ENCODE measurements around the gene GALNTL6.

The GALNTL6 gene

GRCh38 chr4:172657081-172657480 is 843.9 kb downstream of the GALNTL6 start:
- DNase-seq (ENCODE audit: low read depth) = no peak
- H3K4me3 ChIP-seq (ENCODE audit: control insufficient read depth, low read depth, low read length) = no peak overlapping the region
- TF ChIP-seq, protein P1, sequence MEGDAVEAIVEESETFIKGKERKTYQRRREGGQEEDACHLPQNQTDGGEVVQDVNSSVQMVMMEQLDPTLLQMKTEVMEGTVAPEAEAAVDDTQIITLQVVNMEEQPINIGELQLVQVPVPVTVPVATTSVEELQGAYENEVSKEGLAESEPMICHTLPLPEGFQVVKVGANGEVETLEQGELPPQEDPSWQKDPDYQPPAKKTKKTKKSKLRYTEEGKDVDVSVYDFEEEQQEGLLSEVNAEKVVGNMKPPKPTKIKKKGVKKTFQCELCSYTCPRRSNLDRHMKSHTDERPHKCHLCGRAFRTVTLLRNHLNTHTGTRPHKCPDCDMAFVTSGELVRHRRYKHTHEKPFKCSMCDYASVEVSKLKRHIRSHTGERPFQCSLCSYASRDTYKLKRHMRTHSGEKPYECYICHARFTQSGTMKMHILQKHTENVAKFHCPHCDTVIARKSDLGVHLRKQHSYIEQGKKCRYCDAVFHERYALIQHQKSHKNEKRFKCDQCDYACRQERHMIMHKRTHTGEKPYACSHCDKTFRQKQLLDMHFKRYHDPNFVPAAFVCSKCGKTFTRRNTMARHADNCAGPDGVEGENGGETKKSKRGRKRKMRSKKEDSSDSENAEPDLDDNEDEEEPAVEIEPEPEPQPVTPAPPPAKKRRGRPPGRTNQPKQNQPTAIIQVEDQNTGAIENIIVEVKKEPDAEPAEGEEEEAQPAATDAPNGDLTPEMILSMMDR (IDR thresholded peaks at IDR 0.05; ENCODE audit: control insufficient read depth, insufficient read depth, low read depth, low read length, missing control alignments) = no peak

- TF ChIP-seq, protein P1 (IDR thresholded peaks at IDR 0.05; ENCODE audit: control insufficient read depth, insufficient read depth, low read depth, low read length, missing control alignments) = no peak
- H3K4me3 ChIP-seq (ENCODE audit: control insufficient read depth, low read depth, low read length) = no peak overlapping the region
- DNase-seq (ENCODE audit: low read depth) = no peak
Observed at GRCh38 chr4:172660251-172660650, 847.0 kb downstream of the GALNTL6 start.

- TF ChIP-seq, protein P1 (IDR thresholded peaks at IDR 0.05; ENCODE audit: control insufficient read depth, insufficient read depth, low read depth, low read length, missing control alignments) = no peak
- no peak for DNase-seq (ENCODE audit: low read depth)
- no peak overlapping the region for H3K4me3 ChIP-seq (ENCODE audit: control insufficient read depth, low read depth, low read length)
Observed at GRCh38 chr4:172662113-172662512, 848.9 kb downstream of the GALNTL6 start.

DNA sequence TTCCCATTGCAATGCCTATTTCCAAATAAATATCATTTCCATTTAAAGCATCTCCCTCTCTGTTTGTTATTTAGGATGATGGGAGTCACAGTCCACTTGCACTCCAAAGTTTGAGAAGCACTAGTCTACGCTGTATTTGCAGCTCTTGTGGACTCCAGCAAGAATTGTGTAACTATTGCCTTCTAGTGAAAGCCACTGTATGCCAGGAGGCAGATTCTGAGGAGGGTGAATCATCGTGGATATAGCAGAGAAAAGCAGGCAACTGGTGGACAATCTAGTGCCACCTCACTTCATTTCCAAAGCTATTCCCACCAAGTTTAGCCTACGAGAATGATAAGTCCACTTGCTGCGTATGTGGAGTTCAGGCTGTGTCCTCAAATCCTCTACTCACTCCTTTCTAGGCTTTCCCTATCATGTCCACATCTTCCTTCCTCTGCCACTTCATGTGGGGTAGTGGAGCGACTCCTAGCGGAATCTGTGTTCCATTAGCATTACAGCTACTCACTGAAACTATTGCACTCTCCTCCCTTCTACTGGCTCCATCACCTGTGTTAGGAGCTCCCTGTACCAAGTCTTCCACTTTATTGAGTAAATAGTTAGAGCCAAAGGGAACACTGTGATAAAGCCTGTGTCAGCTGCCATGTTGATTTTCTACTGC is 853.6 kb downstream of the GALNTL6 start:
- H3K4me3 ChIP-seq (ENCODE audit: control insufficient read depth, low read depth, low read length) = no peak overlapping the region
- TF ChIP-seq, protein P1 (IDR thresholded peaks at IDR 0.05; ENCODE audit: control insufficient read depth, insufficient read depth, low read depth, low read length, missing control alignments) = no peak
- DNase-seq (ENCODE audit: low read depth) = no peak

DNA sequence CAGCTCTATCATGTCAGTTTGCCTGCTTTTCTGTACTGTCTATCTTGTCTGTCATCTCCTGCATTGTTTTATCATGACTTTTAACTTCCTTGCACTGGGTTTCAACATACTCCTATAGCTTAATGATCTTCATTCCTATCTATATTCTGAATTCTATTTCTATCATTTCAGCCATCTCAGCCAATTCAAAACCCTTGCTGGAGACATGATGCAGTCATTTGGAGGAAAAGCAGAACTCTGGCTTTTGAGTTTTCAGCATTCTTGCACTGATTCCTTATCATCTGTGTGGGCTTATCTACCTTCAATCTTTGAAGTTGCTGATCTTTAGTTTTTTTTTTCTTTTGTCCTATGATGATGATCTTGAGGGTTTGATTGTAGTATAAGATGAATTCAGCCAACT is 861.6 kb downstream of the GALNTL6 start:
- no peak for DNase-seq (ENCODE audit: low read depth)
- no peak overlapping the region for H3K4me3 ChIP-seq (ENCODE audit: control insufficient read depth, low read depth, low read length)
- TF ChIP-seq, protein P1 (IDR thresholded peaks at IDR 0.05; ENCODE audit: control insufficient read depth, insufficient read depth, low read depth, low read length, missing control alignments) = no peak

DNA sequence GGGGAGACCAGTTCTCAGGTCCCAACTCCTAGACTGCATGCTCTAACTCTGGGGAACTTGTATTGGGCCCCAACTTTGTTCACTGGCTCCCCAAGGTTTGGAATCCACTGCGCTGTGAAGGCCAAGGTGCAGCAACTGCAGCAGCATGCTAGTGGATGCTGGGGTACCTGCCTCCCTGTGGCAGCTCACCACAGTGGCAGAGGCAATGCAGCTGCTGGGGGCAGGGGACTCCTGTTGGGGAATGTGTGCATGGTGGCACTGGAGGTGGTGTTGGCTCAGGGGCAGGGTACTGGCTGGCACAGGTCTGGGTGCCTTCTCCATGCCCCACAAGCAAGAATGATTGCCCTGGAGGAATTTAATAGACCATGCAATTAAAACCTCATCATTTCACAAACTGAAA is 862.0 kb downstream of the GALNTL6 start:
- no peak overlapping the region for H3K4me3 ChIP-seq (ENCODE audit: control insufficient read depth, low read depth, low read length)
- TF ChIP-seq, protein P1 (IDR thresholded peaks at IDR 0.05; ENCODE audit: control insufficient read depth, insufficient read depth, low read depth, low read length, missing control alignments) = no peak
- DNase-seq (ENCODE audit: low read depth) = no peak
